Fibroblast of pulmonary artery (primary cell): Measurements from ENCODE around the gene SKIC8.

Experiments used
- DNase-seq: peaks from one replicate; pipeline ENCODE4 v3.0.0-alpha.2; 2010; ENCODE audit warnings: low read depth
- H3K4me3 ChIP-seq: replicated peaks from 2 replicates; pipeline ENCODE4 v1.5.1; 2011; ENCODE audit warnings: low read depth, mild to moderate bottlenecking, control low read depth, low read length, moderate library complexity
- TF ChIP-seq, protein P1 (sequence below): IDR thresholded peaks from 2 replicates; pipeline ENCODE4 v1.5.1; 2011; ENCODE audit warnings: mild to moderate bottlenecking, control low read depth, low read length, inconsistent platforms; ENCODE audit errors: missing control alignments

Gene SKIC8

DNA sequence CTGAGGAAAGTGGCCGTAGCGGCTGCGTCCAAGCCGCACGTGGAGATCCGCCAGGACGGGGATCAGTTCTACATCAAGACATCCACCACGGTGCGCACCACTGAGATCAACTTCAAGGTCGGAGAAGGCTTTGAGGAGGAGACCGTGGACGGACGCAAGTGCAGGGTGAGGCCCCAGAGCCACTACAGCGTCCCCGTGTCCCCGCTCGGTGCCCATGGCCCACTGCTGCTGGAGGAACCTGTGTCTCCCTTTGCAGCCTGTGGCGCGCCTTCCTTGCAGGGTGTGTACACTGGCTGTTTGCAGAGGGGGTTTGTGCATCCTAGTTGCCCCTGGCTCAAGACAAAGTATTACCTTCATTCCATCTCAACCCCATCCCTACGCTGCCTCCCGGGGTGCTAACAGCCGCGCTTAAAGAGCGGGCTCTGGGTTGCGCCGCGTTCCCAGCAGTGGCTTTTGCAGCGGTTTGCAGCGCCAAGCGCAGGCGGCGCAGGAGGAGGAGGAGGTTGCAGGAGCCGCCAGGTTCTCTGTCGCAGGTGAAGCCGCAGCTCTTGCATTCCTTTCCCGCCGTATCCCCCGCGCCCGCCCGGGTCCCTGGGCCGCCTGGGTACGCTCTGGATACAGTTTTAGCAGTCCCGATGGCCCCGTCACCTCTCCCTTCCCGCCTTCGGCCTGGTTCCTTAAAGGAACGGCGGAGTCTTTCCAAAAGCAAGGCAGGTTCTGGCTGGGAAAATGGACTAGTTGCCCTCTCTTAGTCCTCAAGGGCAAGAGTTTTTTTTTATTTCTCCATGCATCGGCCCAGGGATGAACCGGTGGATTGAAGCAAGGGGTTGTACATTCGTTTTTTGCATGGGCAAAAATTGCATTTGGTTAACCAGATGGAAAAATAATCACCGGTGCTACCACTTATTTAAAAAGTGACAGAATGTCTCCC lies 41.9 kb upstream of the SKIC8 start:
- TF ChIP-seq, protein P1, sequence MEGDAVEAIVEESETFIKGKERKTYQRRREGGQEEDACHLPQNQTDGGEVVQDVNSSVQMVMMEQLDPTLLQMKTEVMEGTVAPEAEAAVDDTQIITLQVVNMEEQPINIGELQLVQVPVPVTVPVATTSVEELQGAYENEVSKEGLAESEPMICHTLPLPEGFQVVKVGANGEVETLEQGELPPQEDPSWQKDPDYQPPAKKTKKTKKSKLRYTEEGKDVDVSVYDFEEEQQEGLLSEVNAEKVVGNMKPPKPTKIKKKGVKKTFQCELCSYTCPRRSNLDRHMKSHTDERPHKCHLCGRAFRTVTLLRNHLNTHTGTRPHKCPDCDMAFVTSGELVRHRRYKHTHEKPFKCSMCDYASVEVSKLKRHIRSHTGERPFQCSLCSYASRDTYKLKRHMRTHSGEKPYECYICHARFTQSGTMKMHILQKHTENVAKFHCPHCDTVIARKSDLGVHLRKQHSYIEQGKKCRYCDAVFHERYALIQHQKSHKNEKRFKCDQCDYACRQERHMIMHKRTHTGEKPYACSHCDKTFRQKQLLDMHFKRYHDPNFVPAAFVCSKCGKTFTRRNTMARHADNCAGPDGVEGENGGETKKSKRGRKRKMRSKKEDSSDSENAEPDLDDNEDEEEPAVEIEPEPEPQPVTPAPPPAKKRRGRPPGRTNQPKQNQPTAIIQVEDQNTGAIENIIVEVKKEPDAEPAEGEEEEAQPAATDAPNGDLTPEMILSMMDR, result no peak
- H3K4me3 ChIP-seq, result no peak overlapping the region
- DNase-seq, result no peak

DNA sequence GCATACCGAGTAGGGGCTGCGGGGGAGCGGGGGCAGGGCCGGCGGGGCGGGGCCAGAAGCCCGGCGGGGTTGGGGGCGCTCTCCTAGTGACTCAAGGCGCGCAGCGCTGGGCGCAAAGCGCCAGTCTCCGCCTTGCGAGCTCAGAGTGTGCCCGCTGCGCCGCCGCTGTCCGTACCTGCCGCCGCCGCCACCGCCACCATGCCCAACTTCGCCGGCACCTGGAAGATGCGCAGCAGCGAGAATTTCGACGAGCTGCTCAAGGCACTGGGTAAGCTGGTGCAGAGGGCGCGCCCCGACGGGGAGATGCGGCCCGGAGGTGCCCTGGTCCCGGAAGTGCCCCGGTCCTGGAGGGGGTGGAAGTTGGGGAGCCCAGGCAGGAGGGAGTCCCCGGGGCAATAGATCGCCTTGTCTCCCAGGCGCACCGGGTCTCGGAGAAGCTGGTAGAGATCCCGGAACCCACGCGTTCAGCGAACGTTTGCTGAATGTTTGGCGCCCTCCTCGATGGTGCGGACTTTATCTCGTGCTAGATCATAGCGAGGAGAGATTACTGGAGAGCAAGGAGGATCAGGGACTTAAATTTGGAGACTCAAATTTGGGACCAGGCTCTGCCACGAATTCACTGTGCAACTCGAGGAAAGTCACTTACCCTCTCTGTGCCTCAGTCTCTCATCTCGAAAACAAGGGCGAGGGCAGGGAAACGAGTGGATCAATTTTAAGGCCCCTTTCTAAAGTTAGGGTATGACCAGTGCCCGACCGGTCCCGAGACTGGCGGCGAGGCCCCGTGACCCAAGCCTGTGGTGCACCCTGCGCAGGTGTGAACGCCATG lies 41.0 kb upstream of the SKIC8 start, which contains the start of gene CRABP1:
CRABP1 (plus strand) TSS at position 123 of the 826 bp plus-strand sequence; CDS start at position 199, 76 bp downstream.
- TF ChIP-seq, protein P1, result no peak
- DNase-seq, result no peak
- H3K4me3 ChIP-seq, result no peak within 1 kb of the TSS

DNA sequence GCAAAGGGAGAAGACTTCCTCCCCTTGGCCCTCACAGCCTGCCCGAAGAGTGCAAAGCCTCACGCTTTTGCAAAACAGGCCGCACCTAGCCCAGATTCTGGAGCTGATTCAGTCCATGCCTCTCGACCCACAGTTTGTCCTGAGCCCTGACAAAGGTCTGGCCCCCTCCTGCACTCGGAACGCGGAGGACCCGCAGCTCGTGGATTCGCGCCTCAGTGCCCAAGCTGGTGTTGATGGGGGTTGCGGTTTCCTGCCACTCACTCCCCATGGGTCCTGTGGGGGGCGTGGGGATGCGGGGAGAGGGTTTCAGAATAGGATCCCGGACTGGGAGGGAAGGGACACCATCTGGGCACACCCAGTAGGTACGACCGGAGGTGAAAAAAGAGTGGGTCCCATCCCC lies 40.1 kb upstream of the SKIC8 start:
- H3K4me3 ChIP-seq, result no peak overlapping the region
- TF ChIP-seq, protein P1, result no peak
- DNase-seq, result no peak

DNA sequence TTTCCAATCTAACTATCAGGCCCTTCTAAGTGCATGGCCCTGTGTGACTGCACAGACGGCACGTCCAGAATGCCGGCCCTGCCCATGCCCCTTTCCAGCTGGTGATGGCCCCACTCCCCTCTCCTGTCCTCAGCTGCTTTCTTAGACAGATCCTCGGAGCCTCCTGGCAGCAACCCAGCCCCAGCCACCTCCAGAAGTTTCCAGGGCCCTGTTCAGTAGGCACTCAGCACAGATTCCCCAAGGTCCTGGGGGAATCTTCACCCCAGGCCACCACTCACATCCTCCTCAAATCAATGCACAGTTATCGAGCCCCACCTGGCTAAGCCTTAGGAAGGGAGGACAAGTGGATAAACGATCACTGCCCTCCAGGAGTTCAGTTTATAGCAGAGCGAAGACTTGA lies 39.4 kb upstream of the SKIC8 start:
- DNase-seq, result no peak
- H3K4me3 ChIP-seq, result no peak overlapping the region
- TF ChIP-seq, protein P1, result no peak

DNA sequence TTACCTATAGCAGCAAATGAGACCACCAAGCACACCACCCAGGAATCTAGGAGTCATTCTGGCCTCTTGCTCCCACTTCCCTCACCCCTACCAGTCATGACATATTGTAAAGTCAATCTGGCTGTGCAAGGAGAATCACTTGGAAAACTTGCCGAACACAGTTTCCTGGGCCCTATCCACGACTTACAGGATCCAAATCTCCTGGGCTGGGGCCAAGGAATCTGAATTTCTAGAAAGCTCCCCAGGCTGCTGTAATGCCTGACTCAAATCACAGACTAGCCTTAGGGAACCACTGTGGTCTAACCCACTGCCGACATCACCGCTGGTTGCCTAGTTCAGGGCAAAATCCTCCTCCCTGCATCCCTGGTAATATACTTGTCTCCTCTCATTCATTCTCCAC lies 36.6 kb upstream of the SKIC8 start:
- TF ChIP-seq, protein P1, result no peak
- DNase-seq, result no peak
- H3K4me3 ChIP-seq, result no peak overlapping the region

DNA sequence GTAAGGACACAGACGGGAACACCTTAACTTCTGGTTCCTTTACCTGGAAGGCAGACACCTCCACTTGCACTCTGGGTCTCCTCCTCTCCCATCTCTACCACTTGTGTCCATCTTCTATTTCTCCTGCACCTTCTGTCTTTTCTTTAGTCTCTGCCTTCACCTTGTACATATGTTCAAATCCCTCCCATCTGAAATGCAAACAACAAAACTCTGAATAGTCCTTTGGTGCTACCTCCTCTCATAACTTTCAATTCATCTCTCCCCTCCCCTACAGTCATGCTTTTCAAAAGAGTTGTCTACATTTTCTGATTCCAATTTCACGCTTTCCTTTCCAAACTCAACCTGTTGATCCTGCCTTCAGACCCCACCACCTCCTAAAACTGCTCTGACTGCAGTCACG lies 35.4 kb upstream of the SKIC8 start:
- no peak for DNase-seq
- TF ChIP-seq, protein P1, result no peak
- no peak overlapping the region for H3K4me3 ChIP-seq
